Mesendoderm (in vitro differentiated cells): ENCODE results near the gene PPARA.

Experiments used
- DNase-seq: peaks from one replicate; pipeline ENCODE4 v3.0.0; 2013
- H2AK5ac ChIP-seq: 2 replicates; pipeline ENCODE4 v1.6.1; 2013; ENCODE audit warnings: low read length, inconsistent platforms
- H2BK120ac ChIP-seq: 2 replicates; pipeline ENCODE4 v1.6.1; 2013; ENCODE audit warnings: low read depth, mild to moderate bottlenecking, low read length, moderate library complexity, mixed read lengths
- H2BK15ac ChIP-seq: replicated peaks from 2 replicates; pipeline ENCODE4 v1.6.1; 2013; ENCODE audit warnings: low read depth, mild to moderate bottlenecking, moderate library complexity
- H2BK5ac ChIP-seq: 2 replicates; pipeline ENCODE4 v1.6.1; 2013; ENCODE audit warnings: low read length, inconsistent platforms
- H3K18ac ChIP-seq: 2 replicates; pipeline ENCODE4 v1.6.1; 2013; ENCODE audit warnings: mild to moderate bottlenecking, low read length, mixed read lengths
- H3K23ac ChIP-seq: one replicate; pipeline ENCODE4 v1.6.1; 2013; ENCODE audit warnings: low read length
- H3K27ac ChIP-seq: 2 replicates; pipeline ENCODE4 v1.5.1; 2013; ENCODE audit warnings: low read depth, mild to moderate bottlenecking, inconsistent platforms, low read length, moderate library complexity
- H3K27me3 ChIP-seq: 2 replicates; pipeline ENCODE4 v1.6.1; 2013; ENCODE audit warnings: low read length, control low read depth, mild to moderate bottlenecking, inconsistent platforms; ENCODE audit not compliant: insufficient read depth, poor library complexity
- H3K36me3 ChIP-seq: 2 replicates; pipeline ENCODE4 v1.6.1; 2013; ENCODE audit warnings: low read length, inconsistent platforms; ENCODE audit not compliant: control insufficient read depth, insufficient read depth
- H3K4ac ChIP-seq: one replicate; pipeline ENCODE4 v1.6.1; 2013; ENCODE audit warnings: low read depth, mild to moderate bottlenecking, low read length, moderate library complexity
- H3K4me1 ChIP-seq: 2 replicates; pipeline ENCODE4 v1.6.1; 2013; ENCODE audit warnings: low read depth, low read length, inconsistent platforms; ENCODE audit not compliant: control insufficient read depth
- H3K4me2 ChIP-seq: 2 replicates; pipeline ENCODE4 v1.6.1; 2013; ENCODE audit warnings: low read length
- H3K4me3 ChIP-seq: 2 replicates; pipeline ENCODE4 v1.5.1; 2013; ENCODE audit warnings: mild to moderate bottlenecking, low read length
- H3K56ac ChIP-seq: one replicate; pipeline ENCODE4 v1.6.1; 2013; ENCODE audit warnings: low read length
- H3K79me1 ChIP-seq: 2 replicates; pipeline ENCODE4 v1.6.1; 2013; ENCODE audit warnings: low read length, inconsistent platforms
- H3K79me2 ChIP-seq: 2 replicates; pipeline ENCODE4 v1.6.1; 2013; ENCODE audit warnings: mild to moderate bottlenecking, low read length; ENCODE audit not compliant: control insufficient read depth, insufficient read depth
- H3K9ac ChIP-seq: 2 replicates; pipeline ENCODE4 v1.6.1; 2013; ENCODE audit warnings: low read length, inconsistent platforms
- H4K5ac ChIP-seq: one replicate; pipeline ENCODE4 v1.6.1; 2013; ENCODE audit warnings: low read length
- H4K8ac ChIP-seq: one replicate; pipeline ENCODE4 v1.6.1; 2013; ENCODE audit warnings: low read depth, mild to moderate bottlenecking, control low read depth, low read length, moderate library complexity
- WGBS: extraction: QIAGEN DNeasy Blood & Tissue Kit; methylation state at CpG from one replicate; pipeline ENCODE4 v1.1.7; 2013; ENCODE audit warnings: low lambda C conversion rate, missing lambda C conversion rate; ENCODE audit not compliant: insufficient coverage; ENCODE audit errors: extremely low coverage; 5-methylcytosine and 5-hydroxymethylcytosine counted together

Gene PPARA

DNA sequence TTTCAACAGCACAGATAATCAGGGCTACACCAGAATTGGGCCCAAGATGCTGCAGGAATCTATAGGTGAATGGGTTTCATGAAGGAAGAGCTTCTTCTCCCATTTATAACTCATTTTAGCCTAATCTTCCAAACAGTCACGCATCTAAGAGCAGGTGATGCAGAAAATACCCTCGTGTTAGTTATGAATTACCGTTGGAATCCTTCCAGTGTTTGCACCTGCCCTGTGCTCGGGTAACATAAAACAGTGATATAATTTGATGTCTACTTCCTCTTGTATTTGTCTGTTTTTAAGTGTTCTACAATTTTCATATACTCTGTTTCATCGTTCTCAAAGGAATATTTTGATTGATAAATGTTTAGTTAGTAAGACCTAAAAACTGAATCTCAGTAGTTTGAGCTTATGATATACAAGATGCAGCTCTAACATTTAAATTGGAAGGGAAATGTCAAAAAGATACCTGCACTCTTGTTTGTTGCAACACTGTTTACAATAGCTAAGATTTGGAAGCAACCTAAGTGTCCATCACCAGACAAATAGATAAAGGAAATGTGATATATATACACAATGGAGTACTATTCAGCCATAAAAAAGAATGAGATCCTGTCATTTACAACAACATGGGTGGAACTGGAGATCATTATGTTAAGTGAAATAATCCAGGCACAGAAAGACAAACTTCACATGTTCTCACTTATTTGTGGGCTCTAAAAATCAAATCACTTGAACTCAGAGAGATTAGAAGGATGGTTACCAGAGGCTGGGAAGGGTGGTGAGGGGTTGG lies 42.1 kb downstream of the PPARA start:
- H3K4me3 ChIP-seq, result no peak overlapping the region
- DNase-seq, result no peak
- H2BK5ac ChIP-seq, result no peak overlapping the region
- H2BK15ac ChIP-seq, result no peak overlapping the region
- no peak overlapping the region for H3K9ac ChIP-seq
- no peak overlapping the region for H2BK120ac ChIP-seq
- H3K4me1 ChIP-seq, result no peaks in the 10 kb centered on the region
- H3K79me2 ChIP-seq, result no peaks in the 10 kb centered on the region
- no peaks in the 10 kb centered on the region for H3K36me3 ChIP-seq
- no peak overlapping the region for H3K27ac ChIP-seq
- no peaks in the 10 kb centered on the region for H3K79me1 ChIP-seq
- no peak overlapping the region for H4K5ac ChIP-seq
- H3K4me2 ChIP-seq, result no peak overlapping the region
- no peak overlapping the region for H4K8ac ChIP-seq
- H3K27me3 ChIP-seq, result no peaks in the 10 kb centered on the region
- no CpG with 5 or more reads among the region's 5 CpGs for WGBS
- H3K56ac ChIP-seq, result no peak overlapping the region
- no peak overlapping the region for H3K18ac ChIP-seq
- H3K4ac ChIP-seq, result no peak overlapping the region
- H2AK5ac ChIP-seq, result no peak overlapping the region
- no peak overlapping the region for H3K23ac ChIP-seq

DNA sequence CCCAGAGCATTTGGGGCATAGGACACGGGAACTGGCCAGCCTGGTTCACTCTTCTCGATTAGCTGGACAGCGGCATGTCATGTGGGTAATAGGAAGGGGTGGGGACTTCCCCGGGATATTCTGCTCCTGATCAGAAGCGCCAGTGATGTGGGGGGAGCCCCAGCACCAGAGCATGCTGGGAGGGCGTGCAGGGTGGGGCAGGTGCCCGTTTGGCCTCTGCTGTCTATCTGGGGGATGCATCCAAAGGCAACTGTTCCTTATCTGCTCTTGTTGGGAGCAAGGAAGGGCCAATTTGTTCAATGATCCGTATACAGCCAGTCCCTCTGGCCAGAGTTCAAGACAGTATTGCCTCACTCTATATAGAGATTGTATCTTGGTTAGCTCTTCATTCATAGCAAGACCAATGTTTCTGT lies 43.6 kb downstream of the PPARA start:
- Histone ChIP-seq H3K79me1 (no peaks in the 10 kb centered on the region), H2BK5ac (no peak overlapping the region), H3K36me3 (no peaks in the 10 kb centered on the region), H2BK15ac (no peak overlapping the region), H3K56ac (no peak overlapping the region), H2AK5ac (no peak overlapping the region), H3K23ac (no peak overlapping the region), H2BK120ac (no peak overlapping the region), H3K27ac (no peak overlapping the region), H3K79me2 (no peaks in the 10 kb centered on the region), H3K9ac (no peak overlapping the region), H3K4me1 (no peaks in the 10 kb centered on the region), H3K4me3 (no peak overlapping the region), H3K27me3 (no peaks in the 10 kb centered on the region), H3K4ac (no peak overlapping the region), H4K8ac (no peak overlapping the region), H3K4me2 (no peak overlapping the region), H4K5ac (no peak overlapping the region), H3K18ac (no peak overlapping the region)
- no CpG with 5 or more reads among the region's 8 CpGs for whole genome bisulfite sequencing
- DNase-seq, result no peak

DNA sequence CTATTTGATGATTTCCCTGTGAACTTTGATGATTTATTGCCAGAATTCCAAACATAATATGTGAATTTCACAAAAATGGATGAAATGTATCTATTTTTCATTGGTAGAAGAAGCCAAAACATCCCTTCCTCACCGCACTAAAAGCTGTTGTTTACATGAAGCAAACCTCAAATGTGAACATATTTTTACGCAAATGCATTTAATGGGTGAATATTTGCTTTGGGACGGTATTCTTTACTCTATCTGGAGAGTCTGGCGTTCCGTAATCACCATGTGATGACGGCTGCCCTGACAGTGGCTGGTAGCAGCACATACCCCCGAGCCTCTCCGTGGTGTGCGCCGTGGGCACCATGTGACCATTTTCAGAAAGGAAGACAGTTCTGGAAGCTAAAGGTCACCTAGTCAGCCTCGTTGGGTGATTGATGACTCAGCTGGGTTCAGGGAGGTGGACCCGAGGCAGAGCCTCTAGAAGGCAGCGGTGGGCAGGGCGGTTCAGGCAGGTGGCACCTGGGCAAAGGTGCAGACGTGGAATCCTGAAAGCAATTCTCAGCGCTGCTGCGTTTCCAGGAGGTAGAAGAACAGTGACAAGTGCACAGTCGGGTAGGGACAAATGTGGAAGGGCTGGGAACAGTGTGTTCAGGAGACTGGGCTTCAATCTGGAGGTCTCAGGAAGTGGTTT lies 45.3 kb downstream of the PPARA start:
- no CpG with 5 or more reads among the region's 18 CpGs for WGBS
- DNase-seq, result no peak

DNA sequence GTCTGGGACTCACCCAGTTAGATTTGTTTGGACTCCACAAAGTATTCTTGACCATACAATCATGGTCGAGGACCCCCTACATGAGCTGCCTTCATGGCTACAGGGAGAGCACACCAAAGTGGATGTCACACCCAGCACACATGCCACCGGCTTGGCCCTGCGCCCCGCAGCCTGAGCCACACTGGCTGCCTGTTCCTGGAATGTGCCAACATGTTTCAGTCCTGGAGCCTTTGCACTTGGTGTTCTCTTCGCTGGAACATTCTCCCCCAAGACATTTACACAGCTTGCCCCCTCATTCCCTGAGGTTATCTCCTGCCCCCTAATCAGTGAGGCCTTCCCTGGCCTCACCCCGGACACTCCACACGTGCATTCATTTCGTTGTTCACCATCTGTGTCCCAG lies 46.0 kb downstream of the PPARA start:
- Histone ChIP-seq H2AK5ac (no peak overlapping the region), H3K4me2 (no peak overlapping the region), H3K9ac (no peak overlapping the region), H3K56ac (no peak overlapping the region), H3K79me2 (no peaks in the 10 kb centered on the region), H3K27me3 (no peaks in the 10 kb centered on the region), H3K79me1 (no peaks in the 10 kb centered on the region), H3K4me3 (no peak overlapping the region), H2BK15ac (no peak overlapping the region), H2BK120ac (no peak overlapping the region), H4K8ac (no peak overlapping the region), H3K4me1 (peaks cover 1% of the 10 kb centered on the region), H3K18ac (no peak overlapping the region), H3K36me3 (no peaks in the 10 kb centered on the region), H3K23ac (no peak overlapping the region), H4K5ac (no peak overlapping the region), H3K27ac (no peak overlapping the region), H2BK5ac (no peak overlapping the region), H3K4ac (no peak overlapping the region)
- DNase-seq, result no peak
- no CpG with 5 or more reads among the region's 8 CpGs for WGBS

More for the DNA sequence above, 45.3 kb downstream of the PPARA start:
- no peak overlapping the region for H3K4me2 ChIP-seq
- H3K18ac ChIP-seq, result no peak overlapping the region
- H2BK5ac ChIP-seq, result no peak overlapping the region
- no peak overlapping the region for H2AK5ac ChIP-seq
- no peaks in the 10 kb centered on the region for H3K27me3 ChIP-seq
- H3K79me1 ChIP-seq, result no peaks in the 10 kb centered on the region
- no peaks in the 10 kb centered on the region for H3K36me3 ChIP-seq
- H2BK15ac ChIP-seq, result no peak overlapping the region
- H3K4me1 ChIP-seq, result no peaks in the 10 kb centered on the region
- no peak overlapping the region for H4K8ac ChIP-seq
- H3K9ac ChIP-seq, result no peak overlapping the region
- H2BK120ac ChIP-seq, result no peak overlapping the region
- H3K23ac ChIP-seq, result no peak overlapping the region
- H3K4ac ChIP-seq, result no peak overlapping the region
- no peak overlapping the region for H3K4me3 ChIP-seq
- H4K5ac ChIP-seq, result no peak overlapping the region
- H3K56ac ChIP-seq, result no peak overlapping the region
- no peaks in the 10 kb centered on the region for H3K79me2 ChIP-seq
- H3K27ac ChIP-seq, result no peak overlapping the region

DNA sequence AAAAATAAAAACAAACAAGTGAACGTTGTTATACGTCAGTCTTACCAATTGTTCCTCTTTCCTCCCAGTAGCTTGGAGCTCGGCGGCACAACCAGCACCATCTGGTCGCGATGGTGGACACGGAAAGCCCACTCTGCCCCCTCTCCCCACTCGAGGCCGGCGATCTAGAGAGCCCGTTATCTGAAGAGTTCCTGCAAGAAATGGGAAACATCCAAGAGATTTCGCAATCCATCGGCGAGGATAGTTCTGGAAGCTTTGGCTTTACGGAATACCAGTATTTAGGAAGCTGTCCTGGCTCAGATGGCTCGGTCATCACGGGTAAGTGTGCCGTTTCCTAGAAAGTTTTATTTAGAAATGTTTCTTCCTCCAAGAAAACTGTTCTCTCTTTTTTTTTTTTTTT lies 47.9 kb downstream of the PPARA start:
- H3K56ac ChIP-seq, result no peak overlapping the region
- H3K9ac ChIP-seq, result no peak overlapping the region
- no peak overlapping the region for H2AK5ac ChIP-seq
- no peak overlapping the region for H4K5ac ChIP-seq
- no peaks in the 10 kb centered on the region for H3K79me2 ChIP-seq
- H2BK5ac ChIP-seq, result no peak overlapping the region
- no peak overlapping the region for H3K23ac ChIP-seq
- H2BK15ac ChIP-seq, result no peak overlapping the region
- H3K4me1 ChIP-seq, result peaks cover 5% of the 10 kb centered on the region
- no peaks in the 10 kb centered on the region for H3K27me3 ChIP-seq
- H3K36me3 ChIP-seq, result no peaks in the 10 kb centered on the region
- H3K4me2 ChIP-seq, result no peak overlapping the region
- H3K4me3 ChIP-seq, result no peak overlapping the region
- no peak overlapping the region for H3K18ac ChIP-seq
- H3K4ac ChIP-seq, result no peak overlapping the region
- no peak overlapping the region for H4K8ac ChIP-seq
- no CpG with 5 or more reads among the region's 18 CpGs for WGBS
- no peaks in the 10 kb centered on the region for H3K79me1 ChIP-seq
- H3K27ac ChIP-seq, result no peak overlapping the region
- no peak for DNase-seq
- no peak overlapping the region for H2BK120ac ChIP-seq
